ENCODE results near the gene RNASEH2B.

DNA sequence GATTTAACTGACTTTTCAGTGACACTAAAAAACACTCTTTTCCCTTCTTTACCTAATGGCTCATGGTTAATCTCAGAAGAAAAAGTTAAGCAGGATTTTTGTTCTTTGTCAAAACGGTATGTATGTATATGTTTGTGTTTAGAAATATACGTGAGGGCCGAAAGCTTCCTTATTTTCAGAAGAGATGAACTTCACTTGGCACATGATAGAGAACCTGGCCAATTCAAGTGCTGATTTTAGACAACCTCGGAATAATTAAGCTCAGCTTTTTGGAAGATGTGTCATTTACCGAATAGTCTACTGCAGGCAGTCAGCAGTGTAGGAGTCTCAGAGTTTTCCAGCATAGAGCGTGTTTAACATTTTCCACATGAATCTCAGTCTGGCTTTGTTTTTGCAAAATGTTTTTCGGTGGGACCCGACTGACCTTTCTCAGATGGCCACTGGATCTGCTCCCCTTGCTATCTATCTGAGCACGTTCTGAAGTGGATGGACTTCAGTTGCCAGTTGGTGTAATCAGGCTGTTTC is 4.6 kb downstream of the RNASEH2B start:
- TF ChIP-seq, protein P1, sequence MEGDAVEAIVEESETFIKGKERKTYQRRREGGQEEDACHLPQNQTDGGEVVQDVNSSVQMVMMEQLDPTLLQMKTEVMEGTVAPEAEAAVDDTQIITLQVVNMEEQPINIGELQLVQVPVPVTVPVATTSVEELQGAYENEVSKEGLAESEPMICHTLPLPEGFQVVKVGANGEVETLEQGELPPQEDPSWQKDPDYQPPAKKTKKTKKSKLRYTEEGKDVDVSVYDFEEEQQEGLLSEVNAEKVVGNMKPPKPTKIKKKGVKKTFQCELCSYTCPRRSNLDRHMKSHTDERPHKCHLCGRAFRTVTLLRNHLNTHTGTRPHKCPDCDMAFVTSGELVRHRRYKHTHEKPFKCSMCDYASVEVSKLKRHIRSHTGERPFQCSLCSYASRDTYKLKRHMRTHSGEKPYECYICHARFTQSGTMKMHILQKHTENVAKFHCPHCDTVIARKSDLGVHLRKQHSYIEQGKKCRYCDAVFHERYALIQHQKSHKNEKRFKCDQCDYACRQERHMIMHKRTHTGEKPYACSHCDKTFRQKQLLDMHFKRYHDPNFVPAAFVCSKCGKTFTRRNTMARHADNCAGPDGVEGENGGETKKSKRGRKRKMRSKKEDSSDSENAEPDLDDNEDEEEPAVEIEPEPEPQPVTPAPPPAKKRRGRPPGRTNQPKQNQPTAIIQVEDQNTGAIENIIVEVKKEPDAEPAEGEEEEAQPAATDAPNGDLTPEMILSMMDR (conservative IDR thresholded peaks at IDR 0.05; ENCODE audit: low read depth, low read length), result no peak
- TF ChIP-seq EZH2 (IDR thresholded peaks at IDR 0.05; ENCODE audit: borderline replicate concordance, low read depth, low read length, poor library complexity, severe bottlenecking), result no peak
